Thyroid gland (tissue), 4 donors: Measurements from ENCODE around the gene CNOT2.

Source experiments
- POLR2A ChIP-seq, 2 donors: fragments of 450-650 bp; IDR thresholded peaks; one replicate each; pipeline ENCODE4 v1.6.1; 2017; ENCODE audit warnings: antibody characterized with exemption in 2 of 2, mild to moderate bottlenecking in 2 of 2, moderate library complexity in 1 of 2
- TF ChIP-seq, protein P1 (sequence below), 6 experiments: fragments of 200-600 bp in 3 of 6; fragments of 450-650 bp in 3 of 6; sonication (generic) in 3 of 6; IDR thresholded peaks; one replicate each; pipeline ENCODE4 v1.5.1; 2016 to 2019; ENCODE audit warnings: antibody characterized with exemption in 6 of 6, mild to moderate bottlenecking in 2 of 6, inconsistent platforms in 1 of 6, moderate library complexity in 1 of 6

DNA sequence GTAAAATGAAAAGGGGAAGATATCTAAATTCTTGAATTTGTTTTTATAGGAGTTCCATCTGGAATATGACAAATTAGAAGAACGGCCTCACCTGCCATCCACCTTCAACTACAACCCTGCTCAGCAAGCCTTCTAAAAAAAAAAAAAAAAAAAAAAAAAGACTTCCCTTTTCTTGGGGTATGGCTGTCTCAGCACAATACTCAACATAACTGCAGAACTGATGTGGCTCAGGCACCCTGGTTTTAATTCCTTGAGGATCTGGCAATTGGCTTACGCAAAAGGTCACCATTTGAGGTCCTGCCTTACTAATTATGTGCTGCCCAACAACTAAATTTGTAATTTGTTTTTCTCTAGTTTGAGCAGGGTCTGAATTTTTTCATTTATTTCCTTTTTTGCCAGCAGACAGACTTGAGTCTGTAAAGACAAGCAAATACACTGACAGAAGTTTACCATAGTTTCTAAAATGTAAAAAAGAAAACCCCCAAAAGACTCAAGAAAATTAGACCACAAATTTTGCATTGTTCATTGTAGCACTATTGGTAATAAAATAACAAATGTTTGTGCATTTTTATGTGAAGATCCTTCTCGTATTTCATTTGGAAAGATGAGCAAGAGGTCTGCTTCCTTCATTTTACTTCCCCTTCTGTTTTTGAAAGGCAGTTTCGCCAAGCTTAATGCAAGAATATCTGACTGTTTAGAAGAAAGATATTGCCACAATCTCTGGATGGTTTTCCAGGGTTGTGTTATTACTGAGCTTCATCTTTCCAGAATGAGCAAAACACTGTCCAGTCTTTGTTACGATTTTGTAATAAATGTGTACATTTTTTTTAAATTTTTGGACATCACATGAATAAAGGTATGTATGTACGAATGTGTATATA is 110.8 kb downstream of the CNOT2 start:
- TF ChIP-seq, protein P1, sequence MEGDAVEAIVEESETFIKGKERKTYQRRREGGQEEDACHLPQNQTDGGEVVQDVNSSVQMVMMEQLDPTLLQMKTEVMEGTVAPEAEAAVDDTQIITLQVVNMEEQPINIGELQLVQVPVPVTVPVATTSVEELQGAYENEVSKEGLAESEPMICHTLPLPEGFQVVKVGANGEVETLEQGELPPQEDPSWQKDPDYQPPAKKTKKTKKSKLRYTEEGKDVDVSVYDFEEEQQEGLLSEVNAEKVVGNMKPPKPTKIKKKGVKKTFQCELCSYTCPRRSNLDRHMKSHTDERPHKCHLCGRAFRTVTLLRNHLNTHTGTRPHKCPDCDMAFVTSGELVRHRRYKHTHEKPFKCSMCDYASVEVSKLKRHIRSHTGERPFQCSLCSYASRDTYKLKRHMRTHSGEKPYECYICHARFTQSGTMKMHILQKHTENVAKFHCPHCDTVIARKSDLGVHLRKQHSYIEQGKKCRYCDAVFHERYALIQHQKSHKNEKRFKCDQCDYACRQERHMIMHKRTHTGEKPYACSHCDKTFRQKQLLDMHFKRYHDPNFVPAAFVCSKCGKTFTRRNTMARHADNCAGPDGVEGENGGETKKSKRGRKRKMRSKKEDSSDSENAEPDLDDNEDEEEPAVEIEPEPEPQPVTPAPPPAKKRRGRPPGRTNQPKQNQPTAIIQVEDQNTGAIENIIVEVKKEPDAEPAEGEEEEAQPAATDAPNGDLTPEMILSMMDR (IDR thresholded peaks at IDR 0.05): no peak
- TF ChIP-seq POLR2A (IDR thresholded peaks at IDR 0.05): no peak
